ENCODE measurements around the gene HS6ST3. TPM values are rescaled to one million over a fixed set of nuclear protein-coding genes. Genes with fewer than 3 reads are reported as not detected.

The HS6ST3 gene
- total and polyA plus RNA-seq, 9 of the 15 experiments (the other 6 are each of a cell fraction or from before 2014, with no cell fraction given) = not detected

DNA sequence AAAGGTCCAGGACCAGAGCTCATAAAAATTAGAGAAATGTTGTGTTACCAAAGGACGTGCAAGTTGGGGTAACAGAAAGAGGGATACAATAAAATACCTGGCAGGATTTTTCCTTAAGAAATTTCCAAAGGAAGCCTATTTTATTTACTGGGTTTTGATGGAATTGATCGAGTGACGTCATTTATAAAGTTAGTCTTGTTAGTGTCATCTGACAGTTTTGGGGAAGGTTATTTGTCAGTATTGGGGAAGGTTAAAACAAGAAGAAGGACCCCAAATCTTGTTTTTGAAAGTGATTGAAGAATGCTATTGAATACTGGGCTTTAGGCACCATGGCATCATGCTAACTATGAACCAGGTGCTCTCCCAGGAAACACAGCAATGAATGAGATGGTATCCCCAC, 287.9 kb downstream of the HS6ST3 start (continued):
- TF ChIP-seq, protein P1, sequence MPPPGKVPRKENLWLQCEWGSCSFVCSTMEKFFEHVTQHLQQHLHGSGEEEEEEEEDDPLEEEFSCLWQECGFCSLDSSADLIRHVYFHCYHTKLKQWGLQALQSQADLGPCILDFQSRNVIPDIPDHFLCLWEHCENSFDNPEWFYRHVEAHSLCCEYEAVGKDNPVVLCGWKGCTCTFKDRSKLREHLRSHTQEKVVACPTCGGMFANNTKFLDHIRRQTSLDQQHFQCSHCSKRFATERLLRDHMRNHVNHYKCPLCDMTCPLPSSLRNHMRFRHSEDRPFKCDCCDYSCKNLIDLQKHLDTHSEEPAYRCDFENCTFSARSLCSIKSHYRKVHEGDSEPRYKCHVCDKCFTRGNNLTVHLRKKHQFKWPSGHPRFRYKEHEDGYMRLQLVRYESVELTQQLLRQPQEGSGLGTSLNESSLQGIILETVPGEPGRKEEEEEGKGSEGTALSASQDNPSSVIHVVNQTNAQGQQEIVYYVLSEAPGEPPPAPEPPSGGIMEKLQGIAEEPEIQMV (tag; conservative IDR thresholded peaks at IDR 0.05; ENCODE audit: low read depth) = no peak
- TF ChIP-seq HMBOX1 (IDR thresholded peaks at IDR 0.05) = no peak
- no peak for TF ChIP-seq ZNF407 (IDR thresholded peaks at IDR 0.05; ENCODE audit: low read depth)
- no peak for TF ChIP-seq HDAC2 (IDR thresholded peaks at IDR 0.05)
- TF ChIP-seq ZNF655 (CRISPR knock-in tag; IDR thresholded peaks at IDR 0.05) = no peak
- TF ChIP-seq UBTF (IDR thresholded peaks at IDR 0.05; ENCODE audit: borderline replicate concordance in 1 of 2, low read depth in 2 of 2, low read length in 2 of 2) = no peak
- TF ChIP-seq GTF2A2 (tag; IDR thresholded peaks at IDR 0.05) = no peak
- no peak for TF ChIP-seq HOMEZ (CRISPR knock-in tag; IDR thresholded peaks at IDR 0.05)
- no peak for TF ChIP-seq SRSF1 (IDR thresholded peaks at IDR 0.05; ENCODE audit: low read depth, low read length)
- TF ChIP-seq PTTG1 (tag; IDR thresholded peaks at IDR 0.05; ENCODE audit: low read depth) = no peak
